Measurements from ENCODE around the gene ZPBP2.

The ZPBP2 gene

DNA sequence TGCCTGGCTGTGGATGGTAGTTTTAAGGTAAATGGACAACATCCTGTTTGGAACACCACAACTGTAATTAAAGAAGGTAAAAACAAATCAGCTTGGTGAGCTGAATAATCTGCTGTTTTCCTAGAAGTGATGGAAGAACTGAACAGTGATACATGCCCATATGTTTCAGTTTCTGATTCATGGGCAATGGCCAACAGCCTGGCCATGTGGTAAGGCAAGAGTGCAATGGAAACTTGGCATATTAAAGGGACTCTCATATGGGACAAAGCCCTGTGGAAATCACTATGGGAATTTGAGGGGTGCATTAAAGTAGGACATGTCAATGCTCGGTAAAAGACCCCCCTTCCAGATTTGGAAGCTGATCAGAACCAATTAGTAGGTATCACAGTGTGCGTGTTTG, 41.7 kb upstream of the ZPBP2 start:
- no peak overlapping the region for H3K4me3 ChIP-seq (ENCODE audit: control insufficient read depth, low read depth, low read length)
- TF ChIP-seq, protein P1, sequence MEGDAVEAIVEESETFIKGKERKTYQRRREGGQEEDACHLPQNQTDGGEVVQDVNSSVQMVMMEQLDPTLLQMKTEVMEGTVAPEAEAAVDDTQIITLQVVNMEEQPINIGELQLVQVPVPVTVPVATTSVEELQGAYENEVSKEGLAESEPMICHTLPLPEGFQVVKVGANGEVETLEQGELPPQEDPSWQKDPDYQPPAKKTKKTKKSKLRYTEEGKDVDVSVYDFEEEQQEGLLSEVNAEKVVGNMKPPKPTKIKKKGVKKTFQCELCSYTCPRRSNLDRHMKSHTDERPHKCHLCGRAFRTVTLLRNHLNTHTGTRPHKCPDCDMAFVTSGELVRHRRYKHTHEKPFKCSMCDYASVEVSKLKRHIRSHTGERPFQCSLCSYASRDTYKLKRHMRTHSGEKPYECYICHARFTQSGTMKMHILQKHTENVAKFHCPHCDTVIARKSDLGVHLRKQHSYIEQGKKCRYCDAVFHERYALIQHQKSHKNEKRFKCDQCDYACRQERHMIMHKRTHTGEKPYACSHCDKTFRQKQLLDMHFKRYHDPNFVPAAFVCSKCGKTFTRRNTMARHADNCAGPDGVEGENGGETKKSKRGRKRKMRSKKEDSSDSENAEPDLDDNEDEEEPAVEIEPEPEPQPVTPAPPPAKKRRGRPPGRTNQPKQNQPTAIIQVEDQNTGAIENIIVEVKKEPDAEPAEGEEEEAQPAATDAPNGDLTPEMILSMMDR (IDR thresholded peaks at IDR 0.05; ENCODE audit: control insufficient read depth, insufficient read depth, low read depth, low read length, missing control alignments): no peak
- DNase-seq (ENCODE audit: low read depth): no peak

DNA sequence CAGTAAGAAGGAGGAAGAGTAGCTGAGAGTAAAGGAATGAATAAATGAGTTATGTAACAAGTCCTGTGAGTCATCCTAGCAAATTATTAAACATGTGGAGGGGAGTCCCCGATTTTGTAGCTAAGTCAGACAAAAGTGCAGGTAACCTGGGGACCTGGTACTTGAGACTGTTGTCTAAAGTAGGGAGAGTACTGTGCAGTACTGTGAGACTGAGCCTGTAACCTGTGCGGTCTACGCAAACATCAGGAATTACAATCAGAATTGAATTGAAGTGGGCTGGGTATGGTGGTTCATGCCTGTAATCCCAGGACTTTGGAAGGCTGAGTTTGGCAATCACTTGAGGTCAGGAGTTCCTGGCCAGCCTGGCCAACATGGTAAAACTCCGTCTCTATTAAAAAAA, 39.6 kb upstream of the ZPBP2 start:
- TF ChIP-seq, protein P1 (IDR thresholded peaks at IDR 0.05; ENCODE audit: control insufficient read depth, insufficient read depth, low read depth, low read length, missing control alignments): no peak
- H3K4me3 ChIP-seq (ENCODE audit: control insufficient read depth, low read depth, low read length): no peak overlapping the region
- DNase-seq (ENCODE audit: low read depth): no peak

DNA sequence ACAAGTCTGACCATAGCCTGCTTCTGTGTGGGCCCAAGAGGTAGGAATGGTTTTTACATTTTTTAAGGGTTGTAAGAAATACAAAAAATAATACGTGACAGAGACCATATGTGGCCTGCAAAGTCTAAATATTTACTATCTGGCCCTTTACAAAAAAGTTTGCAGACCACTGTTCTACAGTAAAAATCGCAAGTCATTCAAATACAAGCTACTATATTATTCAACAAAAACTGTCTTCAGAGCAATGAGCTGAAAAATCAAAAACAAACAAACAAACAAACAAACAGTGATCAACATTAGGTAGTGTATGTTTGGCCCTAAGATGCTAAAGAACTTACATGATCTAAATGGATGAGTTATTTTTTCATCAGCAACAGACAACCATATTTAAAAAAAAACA, 36.4 kb upstream of the ZPBP2 start:
- no peak for DNase-seq (ENCODE audit: low read depth)
- TF ChIP-seq, protein P1 (IDR thresholded peaks at IDR 0.05; ENCODE audit: control insufficient read depth, insufficient read depth, low read depth, low read length, missing control alignments): no peak
- no peak overlapping the region for H3K4me3 ChIP-seq (ENCODE audit: control insufficient read depth, low read depth, low read length)

DNA sequence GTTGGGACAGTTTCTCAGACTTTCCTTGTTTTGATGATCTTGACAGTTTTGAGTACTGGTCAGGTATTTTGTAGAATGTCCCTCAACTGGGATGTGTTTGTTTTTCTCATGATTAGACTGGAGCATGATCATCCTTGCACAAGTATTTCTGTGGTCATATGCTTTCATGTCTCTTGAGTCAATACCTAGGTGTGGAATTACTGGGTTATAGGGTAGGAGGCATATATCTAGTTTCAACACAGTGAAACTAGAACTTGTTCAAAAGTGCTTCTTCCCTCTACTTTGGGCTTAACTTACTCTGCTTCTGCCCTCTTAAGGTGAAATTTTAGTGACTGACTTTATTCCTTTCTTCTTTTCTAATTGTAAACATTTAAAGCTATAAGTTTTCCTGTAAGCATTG, 34.0 kb upstream of the ZPBP2 start:
- H3K4me3 ChIP-seq (ENCODE audit: control insufficient read depth, low read depth, low read length): no peak overlapping the region
- TF ChIP-seq, protein P1 (IDR thresholded peaks at IDR 0.05; ENCODE audit: control insufficient read depth, insufficient read depth, low read depth, low read length, missing control alignments): no peak
- DNase-seq (ENCODE audit: low read depth): no peak

DNA sequence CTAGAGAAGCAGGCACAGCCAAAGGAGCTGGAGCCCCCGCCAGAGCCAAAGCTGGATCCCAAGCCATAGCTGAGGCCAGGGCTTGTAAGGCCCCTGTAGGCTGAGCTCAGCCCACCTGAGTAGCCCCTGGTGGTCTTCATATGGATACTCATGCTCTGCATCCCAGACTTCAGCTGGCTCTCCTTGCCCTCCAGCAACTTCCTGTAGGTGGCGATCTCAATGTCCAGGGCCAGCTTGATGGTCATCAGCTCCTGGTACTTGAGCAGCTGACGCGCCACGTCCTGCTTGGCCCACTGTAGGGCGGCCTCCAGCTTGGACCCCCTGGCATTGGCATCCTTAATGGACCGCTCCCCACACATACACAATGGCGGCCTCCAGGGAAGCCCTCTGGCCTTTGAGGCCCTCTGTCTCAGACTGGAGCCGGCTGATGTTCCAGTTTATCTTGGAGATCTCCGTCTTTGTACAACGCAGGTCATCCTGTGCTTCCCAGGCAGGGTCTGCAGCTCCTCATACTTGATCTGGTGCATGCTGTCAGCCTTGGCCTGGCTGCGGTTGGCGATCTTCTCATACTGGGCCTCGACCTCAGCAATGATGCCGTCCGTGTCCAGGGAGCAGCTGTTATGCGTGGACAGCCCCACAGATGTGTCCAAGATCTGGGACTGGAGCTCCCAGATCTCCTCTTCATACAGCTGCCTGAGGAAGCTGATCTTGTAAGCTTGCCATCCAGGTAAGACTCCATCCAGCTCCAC, 32.8 kb upstream of the ZPBP2 start:
- no peak for DNase-seq (ENCODE audit: low read depth)
- H3K4me3 ChIP-seq (ENCODE audit: control insufficient read depth, low read depth, low read length): no peak overlapping the region
- TF ChIP-seq, protein P1 (IDR thresholded peaks at IDR 0.05; ENCODE audit: control insufficient read depth, insufficient read depth, low read depth, low read length, missing control alignments): no peak

DNA sequence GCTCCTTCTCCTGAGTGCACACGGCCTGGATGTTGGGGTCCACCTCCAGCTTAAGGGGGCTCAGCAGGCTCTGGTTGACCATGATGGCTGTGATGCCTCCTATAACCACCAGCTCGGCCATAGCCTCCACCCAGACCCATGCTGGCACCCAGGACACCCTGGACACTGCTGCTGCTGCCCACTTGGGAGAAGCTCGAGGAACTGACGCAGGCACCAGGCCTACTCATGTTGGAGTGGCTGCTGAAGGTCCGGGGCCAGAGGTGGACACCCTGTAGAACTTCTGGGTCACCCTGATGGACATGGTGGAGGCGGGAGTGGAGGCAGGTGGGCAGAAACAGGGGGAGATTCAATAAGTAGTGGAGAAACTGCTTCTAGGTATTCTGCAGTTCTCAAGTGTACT, 31.9 kb upstream of the ZPBP2 start:
- DNase-seq (ENCODE audit: low read depth): no peak
- no peak overlapping the region for H3K4me3 ChIP-seq (ENCODE audit: control insufficient read depth, low read depth, low read length)
- TF ChIP-seq, protein P1 (IDR thresholded peaks at IDR 0.05; ENCODE audit: control insufficient read depth, insufficient read depth, low read depth, low read length, missing control alignments): no peak
